ENCODE data around the gene VTN. TPM values are rescaled to one million over a fixed set of nuclear protein-coding genes. Genes with fewer than 3 reads are reported as not detected.
A peak's percentile ranks its signal among the peaks of the same experiment; 100 is the strongest.

The VTN gene, protein sequence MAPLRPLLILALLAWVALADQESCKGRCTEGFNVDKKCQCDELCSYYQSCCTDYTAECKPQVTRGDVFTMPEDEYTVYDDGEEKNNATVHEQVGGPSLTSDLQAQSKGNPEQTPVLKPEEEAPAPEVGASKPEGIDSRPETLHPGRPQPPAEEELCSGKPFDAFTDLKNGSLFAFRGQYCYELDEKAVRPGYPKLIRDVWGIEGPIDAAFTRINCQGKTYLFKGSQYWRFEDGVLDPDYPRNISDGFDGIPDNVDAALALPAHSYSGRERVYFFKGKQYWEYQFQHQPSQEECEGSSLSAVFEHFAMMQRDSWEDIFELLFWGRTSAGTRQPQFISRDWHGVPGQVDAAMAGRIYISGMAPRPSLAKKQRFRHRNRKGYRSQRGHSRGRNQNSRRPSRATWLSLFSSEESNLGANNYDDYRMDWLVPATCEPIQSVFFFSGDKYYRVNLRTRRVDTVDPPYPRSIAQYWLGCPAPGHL
- 10 to 100 TPM in 1 of 3 donors, under 1 TPM in 2; 0.32 to 12.1 (median 0.98) TPM for total RNA-seq

GRCh38 chr17:28370035-28370743 is at the start of gene VTN:
VTN (minus strand) TSS chr17:28370307; CDS start chr17:28370203, 104 bp downstream.
- no peak for DNase-seq (ENCODE audit: low spot score in 2 of 2)
- no peaks in the 10 kb centered on the region for H3K9me3 ChIP-seq
- H3K27me3 ChIP-seq = no peaks in the 10 kb centered on the region
- no peaks in the 10 kb centered on the region for H3K36me3 ChIP-seq
- intact Hi-C loops (cut with DNase I; ENCODE audit: low total_unique reads) = no loop called here
- H3K4me3 ChIP-seq = peak within 1 kb of the TSS; percentile 49 to 85 (median 58)
- TF ChIP-seq POLR2A (IDR thresholded peaks at IDR 0.05) (no peak), POLR2AphosphoS5 (IDR thresholded peaks at IDR 0.05) (no peak)
- TF ChIP-seq, protein P1, sequence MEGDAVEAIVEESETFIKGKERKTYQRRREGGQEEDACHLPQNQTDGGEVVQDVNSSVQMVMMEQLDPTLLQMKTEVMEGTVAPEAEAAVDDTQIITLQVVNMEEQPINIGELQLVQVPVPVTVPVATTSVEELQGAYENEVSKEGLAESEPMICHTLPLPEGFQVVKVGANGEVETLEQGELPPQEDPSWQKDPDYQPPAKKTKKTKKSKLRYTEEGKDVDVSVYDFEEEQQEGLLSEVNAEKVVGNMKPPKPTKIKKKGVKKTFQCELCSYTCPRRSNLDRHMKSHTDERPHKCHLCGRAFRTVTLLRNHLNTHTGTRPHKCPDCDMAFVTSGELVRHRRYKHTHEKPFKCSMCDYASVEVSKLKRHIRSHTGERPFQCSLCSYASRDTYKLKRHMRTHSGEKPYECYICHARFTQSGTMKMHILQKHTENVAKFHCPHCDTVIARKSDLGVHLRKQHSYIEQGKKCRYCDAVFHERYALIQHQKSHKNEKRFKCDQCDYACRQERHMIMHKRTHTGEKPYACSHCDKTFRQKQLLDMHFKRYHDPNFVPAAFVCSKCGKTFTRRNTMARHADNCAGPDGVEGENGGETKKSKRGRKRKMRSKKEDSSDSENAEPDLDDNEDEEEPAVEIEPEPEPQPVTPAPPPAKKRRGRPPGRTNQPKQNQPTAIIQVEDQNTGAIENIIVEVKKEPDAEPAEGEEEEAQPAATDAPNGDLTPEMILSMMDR (IDR thresholded peaks at IDR 0.05) = no peak
- H3K27ac ChIP-seq = peak within 1 kb of the TSS; percentile 34 to 78
- H3K4me1 ChIP-seq = no peaks in the 10 kb centered on the region

GRCh38 chr17:28416703-28417311 is 46.7 kb upstream of the VTN start:
- no peak for DNase-seq (ENCODE audit: low spot score in 2 of 2)

DNA sequence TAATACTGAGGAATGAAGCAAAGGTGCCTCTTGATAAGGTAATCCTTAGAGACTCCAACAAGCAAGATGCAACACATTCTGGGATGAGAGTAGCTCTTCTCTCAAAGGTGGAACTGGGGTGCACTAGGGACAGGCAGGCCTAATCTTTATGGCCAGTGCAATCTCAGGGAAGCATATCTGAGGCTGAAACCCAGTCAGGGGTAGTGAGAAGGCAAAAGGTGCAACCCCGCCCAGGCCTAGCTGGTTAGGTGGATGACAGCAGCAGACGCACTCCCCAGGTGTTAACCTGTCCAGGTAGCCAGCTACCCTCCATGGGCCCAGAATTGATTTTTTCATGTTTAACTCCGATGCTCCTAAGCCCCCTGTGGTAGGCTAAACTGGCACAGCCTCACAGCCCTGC is 45.8 kb upstream of the VTN start:
- no peaks in the 10 kb centered on the region for H3K4me1 ChIP-seq
- TF ChIP-seq POLR2AphosphoS5 (IDR thresholded peaks at IDR 0.05) = no peak
- intact Hi-C loops (cut with DNase I; ENCODE audit: low total_unique reads) = no loop called here
- no peaks in the 10 kb centered on the region for H3K9me3 ChIP-seq
- H3K4me3 ChIP-seq = no peak overlapping the region
- no peak for DNase-seq (ENCODE audit: low spot score in 2 of 2)
- H3K27me3 ChIP-seq = no peaks in the 10 kb centered on the region
- no peaks in the 10 kb centered on the region for H3K36me3 ChIP-seq
- H3K27ac ChIP-seq = no peak overlapping the region

More at GRCh38 chr17:28416703-28417311, 46.7 kb upstream of the VTN start:
- Histone ChIP-seq H3K9me3 (no peaks in the 10 kb centered on the region), H3K4me1 (no peaks in the 10 kb centered on the region), H3K27ac (no peak overlapping the region), H3K4me3 (no peak overlapping the region), H3K27me3 (no peaks in the 10 kb centered on the region), H3K36me3 (no peaks in the 10 kb centered on the region)
- TF ChIP-seq, protein P1 (IDR thresholded peaks at IDR 0.05) = peak in 2 of 3 donors; percentile 39 to 54
- no peak for TF ChIP-seq POLR2A (IDR thresholded peaks at IDR 0.05)
- intact Hi-C loops (cut with DNase I; ENCODE audit: low total_unique reads) = no loop called here

- TF ChIP-seq POLR2A (IDR thresholded peaks at IDR 0.05) (no peak), POLR2AphosphoS5 (IDR thresholded peaks at IDR 0.05) (no peak)
- TF ChIP-seq, protein P1 (IDR thresholded peaks at IDR 0.05) = no peak
- H3K4me1 ChIP-seq = no peaks in the 10 kb centered on the region
- no peaks in the 10 kb centered on the region for H3K27me3 ChIP-seq
- no peak overlapping the region for H3K4me3 ChIP-seq
- intact Hi-C loops (cut with DNase I; ENCODE audit: low total_unique reads) = no loop called here
- no peaks in the 10 kb centered on the region for H3K9me3 ChIP-seq
- H3K27ac ChIP-seq = no peak overlapping the region
- DNase-seq (ENCODE audit: low spot score in 2 of 2) = no peak
- no peaks in the 10 kb centered on the region for H3K36me3 ChIP-seq
Measured at GRCh38 chr17:28413804-28414203, 43.7 kb upstream of the VTN start.

GRCh38 chr17:28412099-28412498 is 42.0 kb upstream of the VTN start:
- Histone ChIP-seq H3K9me3 (no peaks in the 10 kb centered on the region), H3K4me1 (no peaks in the 10 kb centered on the region), H3K4me3 (no peak overlapping the region), H3K27me3 (no peaks in the 10 kb centered on the region), H3K36me3 (no peaks in the 10 kb centered on the region), H3K27ac (no peak overlapping the region)
- intact Hi-C loops (cut with DNase I; ENCODE audit: low total_unique reads) = no loop called here
- TF ChIP-seq POLR2AphosphoS5 (IDR thresholded peaks at IDR 0.05) = no peak
- no peak for TF ChIP-seq POLR2A (IDR thresholded peaks at IDR 0.05)
- TF ChIP-seq, protein P1 (IDR thresholded peaks at IDR 0.05) = no peak
- no peak for DNase-seq (ENCODE audit: low spot score in 2 of 2)

Data from breast epithelium (tissue), 4 donors.